Astrocyte of the cerebellum (primary cell): ENCODE measurements around the gene RPL21.

Experiments
- DNase-seq: peaks from one replicate; pipeline ENCODE4 v3.0.0-alpha.2; 2011; ENCODE audit warnings: low read depth
- H3K4me3 ChIP-seq: 2 replicates; pipeline ENCODE4 v1.5.1; 2011; ENCODE audit warnings: mild to moderate bottlenecking, low read depth, low read length, moderate library complexity
- in situ Hi-C: cut with HindIII; loops from 2 replicates; pipeline ENCODE4 v1.10.0; 2017; ENCODE audit warnings: low sequenced_read_pairs
- TF ChIP-seq, protein P1 (sequence below): IDR thresholded peaks from 2 replicates; pipeline ENCODE4 v1.5.1; 2012; ENCODE audit warnings: low read length, low read depth, moderate library complexity, mild to moderate bottlenecking; ENCODE audit errors: missing control alignments

RPL21 gene

GRCh38 chr13:27257648-27258253 lies 6.4 kb downstream of the RPL21 start:
- TF ChIP-seq, protein P1, sequence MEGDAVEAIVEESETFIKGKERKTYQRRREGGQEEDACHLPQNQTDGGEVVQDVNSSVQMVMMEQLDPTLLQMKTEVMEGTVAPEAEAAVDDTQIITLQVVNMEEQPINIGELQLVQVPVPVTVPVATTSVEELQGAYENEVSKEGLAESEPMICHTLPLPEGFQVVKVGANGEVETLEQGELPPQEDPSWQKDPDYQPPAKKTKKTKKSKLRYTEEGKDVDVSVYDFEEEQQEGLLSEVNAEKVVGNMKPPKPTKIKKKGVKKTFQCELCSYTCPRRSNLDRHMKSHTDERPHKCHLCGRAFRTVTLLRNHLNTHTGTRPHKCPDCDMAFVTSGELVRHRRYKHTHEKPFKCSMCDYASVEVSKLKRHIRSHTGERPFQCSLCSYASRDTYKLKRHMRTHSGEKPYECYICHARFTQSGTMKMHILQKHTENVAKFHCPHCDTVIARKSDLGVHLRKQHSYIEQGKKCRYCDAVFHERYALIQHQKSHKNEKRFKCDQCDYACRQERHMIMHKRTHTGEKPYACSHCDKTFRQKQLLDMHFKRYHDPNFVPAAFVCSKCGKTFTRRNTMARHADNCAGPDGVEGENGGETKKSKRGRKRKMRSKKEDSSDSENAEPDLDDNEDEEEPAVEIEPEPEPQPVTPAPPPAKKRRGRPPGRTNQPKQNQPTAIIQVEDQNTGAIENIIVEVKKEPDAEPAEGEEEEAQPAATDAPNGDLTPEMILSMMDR = no peak
- in situ Hi-C loops = no loop called here
- no peak overlapping the region for H3K4me3 ChIP-seq
- no peak for DNase-seq

- in situ Hi-C loops = no loop called here
- TF ChIP-seq, protein P1 = no peak
- no peak overlapping the region for H3K4me3 ChIP-seq
- DNase-seq = no peak
Measured at GRCh38 chr13:27258637-27259386, 7.5 kb downstream of the RPL21 start.

- no peak overlapping the region for H3K4me3 ChIP-seq
- in situ Hi-C loops = no loop called here
- TF ChIP-seq, protein P1 = no peak
- no peak for DNase-seq
Measured at GRCh38 chr13:27259831-27260230, 8.5 kb downstream of the RPL21 start.

DNA sequence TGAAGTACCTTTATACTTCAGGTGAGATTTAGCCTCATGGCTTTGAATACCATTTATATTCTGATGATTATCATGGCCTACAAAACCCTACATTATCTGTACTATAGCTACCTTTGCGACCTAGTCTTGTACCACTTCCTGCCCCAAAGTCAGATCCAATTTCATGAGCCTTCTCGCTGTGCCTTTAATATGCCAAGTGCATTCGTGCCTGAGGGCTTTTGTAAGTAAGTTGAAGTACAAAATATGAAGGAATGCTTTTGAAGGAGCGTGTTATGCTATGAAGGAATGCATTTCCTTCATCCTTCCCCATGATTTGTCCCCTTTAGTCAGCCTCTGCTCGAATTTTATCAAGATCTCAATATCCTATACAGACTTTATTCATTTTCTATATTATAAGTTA lies 10.0 kb downstream of the RPL21 start:
- H3K4me3 ChIP-seq = no peak overlapping the region
- DNase-seq = no peak
- TF ChIP-seq, protein P1 = no peak
- in situ Hi-C loops = no loop called here

DNA sequence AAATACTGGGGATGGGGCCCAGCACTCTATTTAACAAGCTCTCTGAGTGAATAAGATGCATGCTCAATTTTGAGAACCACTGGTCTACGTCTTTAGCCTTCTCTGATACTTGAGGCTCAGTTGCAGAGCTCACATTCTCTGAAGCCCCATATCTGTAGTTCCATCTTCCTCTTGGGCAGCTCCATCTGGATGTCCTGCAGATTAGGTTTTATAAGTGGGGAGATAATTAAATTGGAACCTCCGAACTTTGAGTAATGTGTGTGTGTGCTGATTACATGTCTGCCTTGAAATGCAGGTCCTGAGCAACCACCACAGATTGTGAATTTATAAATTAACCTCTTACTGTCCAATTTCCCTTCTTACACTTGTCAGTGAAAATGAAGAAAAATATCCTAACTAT lies 12.1 kb downstream of the RPL21 start:
- in situ Hi-C loops = no loop called here
- H3K4me3 ChIP-seq = no peak overlapping the region
- TF ChIP-seq, protein P1 = no peak
- no peak for DNase-seq

DNA sequence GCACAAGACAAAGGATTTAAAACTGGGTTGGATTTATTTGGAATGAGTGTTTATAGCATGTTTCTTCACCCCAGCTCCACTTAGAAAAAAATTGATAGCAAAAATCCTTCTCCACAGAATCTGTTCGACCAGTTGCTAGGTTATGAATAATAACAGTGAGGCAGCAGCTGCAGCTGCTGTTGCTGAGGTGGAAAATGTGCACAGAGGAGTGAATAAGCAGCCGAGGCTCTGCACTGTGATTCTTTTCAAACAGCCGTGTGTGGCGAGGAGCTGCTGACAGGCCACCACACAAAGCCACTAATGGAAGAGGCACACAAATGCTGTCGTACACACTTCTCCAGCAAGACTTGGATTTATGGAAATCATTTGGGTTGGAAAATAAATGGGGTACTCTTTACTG lies 12.8 kb downstream of the RPL21 start:
- no peak for DNase-seq
- in situ Hi-C loops = no loop called here
- H3K4me3 ChIP-seq = no peak overlapping the region
- TF ChIP-seq, protein P1 = no peak
